ENCODE measurements around the gene PODXL. TPM values are rescaled to one million over a fixed set of nuclear protein-coding genes. Genes with fewer than 3 reads are reported as not detected.

The PODXL gene
- polyA plus RNA-seq, 1 experiment = 0.79 TPM

DNA sequence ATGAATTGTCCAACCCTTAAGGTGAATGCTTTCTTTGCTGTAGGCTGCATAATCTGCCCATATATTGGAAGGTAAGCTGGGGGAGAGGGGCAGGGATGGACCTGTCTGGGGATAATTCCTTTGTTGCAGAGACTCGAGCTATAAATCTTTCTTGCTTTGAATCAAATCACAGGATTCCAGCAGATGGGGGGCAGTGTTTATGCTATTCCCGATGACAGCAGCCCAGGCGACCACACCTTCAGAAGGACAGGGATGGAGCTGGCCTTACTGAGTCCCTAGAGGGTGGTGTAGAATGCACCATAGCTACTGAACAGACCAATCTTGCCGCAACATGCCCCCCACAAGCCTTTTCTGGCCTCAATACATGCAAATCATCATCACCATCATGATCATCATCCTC is 2.5 kb downstream of the PODXL start:
- H3K27me3 ChIP-seq (ENCODE audit: control insufficient read depth, insufficient read depth, low read length) = peaks cover 44% of the 10 kb centered on the region
- TF ChIP-seq, protein P1, sequence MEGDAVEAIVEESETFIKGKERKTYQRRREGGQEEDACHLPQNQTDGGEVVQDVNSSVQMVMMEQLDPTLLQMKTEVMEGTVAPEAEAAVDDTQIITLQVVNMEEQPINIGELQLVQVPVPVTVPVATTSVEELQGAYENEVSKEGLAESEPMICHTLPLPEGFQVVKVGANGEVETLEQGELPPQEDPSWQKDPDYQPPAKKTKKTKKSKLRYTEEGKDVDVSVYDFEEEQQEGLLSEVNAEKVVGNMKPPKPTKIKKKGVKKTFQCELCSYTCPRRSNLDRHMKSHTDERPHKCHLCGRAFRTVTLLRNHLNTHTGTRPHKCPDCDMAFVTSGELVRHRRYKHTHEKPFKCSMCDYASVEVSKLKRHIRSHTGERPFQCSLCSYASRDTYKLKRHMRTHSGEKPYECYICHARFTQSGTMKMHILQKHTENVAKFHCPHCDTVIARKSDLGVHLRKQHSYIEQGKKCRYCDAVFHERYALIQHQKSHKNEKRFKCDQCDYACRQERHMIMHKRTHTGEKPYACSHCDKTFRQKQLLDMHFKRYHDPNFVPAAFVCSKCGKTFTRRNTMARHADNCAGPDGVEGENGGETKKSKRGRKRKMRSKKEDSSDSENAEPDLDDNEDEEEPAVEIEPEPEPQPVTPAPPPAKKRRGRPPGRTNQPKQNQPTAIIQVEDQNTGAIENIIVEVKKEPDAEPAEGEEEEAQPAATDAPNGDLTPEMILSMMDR (IDR thresholded peaks at IDR 0.05; ENCODE audit: low read depth, low read length) = no peak
- no peak overlapping the region for H3K4me3 ChIP-seq (ENCODE audit: low read depth, low read length)
- ChIA-PET CTCF (interaction anchor here (0.6 to 1.5 kb wide), 2 partner anchors 8 to 82 kb away, joined by 5 to 6 read pairs; no protein-coding TSS in a partner anchor), POLR2A (no interaction called here)
- no peak overlapping the region for H3K27ac ChIP-seq (ENCODE audit: low read depth, low read length)
- DNase-seq (ENCODE audit: low read depth, low spot score) = no peak
- H3K9me3 ChIP-seq (ENCODE audit: control insufficient read depth, insufficient read depth, low read length) = no peaks in the 10 kb centered on the region

DNA sequence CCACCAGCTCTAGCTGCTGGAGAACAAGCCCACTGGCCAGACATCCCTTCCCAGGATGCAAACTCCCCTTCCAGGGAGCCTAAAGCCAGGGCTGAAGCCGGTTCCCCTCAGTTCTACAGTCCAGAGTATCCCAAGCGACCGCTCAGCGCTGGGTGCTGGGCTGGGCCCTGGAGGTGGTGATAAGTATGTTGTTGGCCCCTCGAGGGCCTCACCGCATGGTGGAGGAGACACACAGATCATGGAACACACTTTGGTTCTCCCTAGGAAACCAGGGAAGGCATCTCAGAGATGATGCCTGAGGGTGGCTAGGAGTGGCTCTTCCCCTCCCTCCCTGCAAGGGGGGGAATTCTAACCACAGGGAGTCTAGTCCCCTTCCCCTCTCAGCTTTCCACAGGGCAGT is 4.4 kb downstream of the PODXL start:
- no peak for DNase-seq (ENCODE audit: low read depth, low spot score)
- H3K27me3 ChIP-seq (ENCODE audit: control insufficient read depth, insufficient read depth, low read length) = peaks cover 36% of the 10 kb centered on the region
- TF ChIP-seq, protein P1 (IDR thresholded peaks at IDR 0.05; ENCODE audit: low read depth, low read length) = no peak
- CTCF ChIA-PET = interaction anchor here (1.1 kb wide), 1 partner anchor 104 kb away, joined by 3 read pairs; no protein-coding TSS in a partner anchor
- H3K27ac ChIP-seq (ENCODE audit: low read depth, low read length) = no peak overlapping the region
- no peak overlapping the region for H3K4me3 ChIP-seq (ENCODE audit: low read depth, low read length)
- H3K9me3 ChIP-seq (ENCODE audit: control insufficient read depth, insufficient read depth, low read length) = no peaks in the 10 kb centered on the region
- POLR2A ChIA-PET = no interaction called here

DNA sequence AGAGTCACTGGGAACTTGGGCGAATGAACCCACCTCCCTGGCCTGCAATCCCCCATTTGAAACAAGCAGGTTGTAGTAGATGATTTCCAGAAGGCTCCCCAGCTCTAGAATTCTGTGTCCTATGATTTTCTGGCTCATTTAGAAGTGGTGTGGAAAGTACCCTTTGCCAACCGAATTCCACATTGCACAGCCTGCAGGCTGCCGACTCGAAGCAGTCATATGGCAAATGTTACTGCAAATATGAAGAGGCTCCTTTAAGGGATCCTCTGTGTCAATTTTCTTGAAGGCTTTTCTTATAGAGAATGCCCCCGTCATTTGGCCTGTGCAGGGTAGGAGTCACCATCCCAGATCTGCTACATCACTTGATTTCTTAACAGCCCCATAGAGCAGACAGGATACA is 5.6 kb downstream of the PODXL start:
- TF ChIP-seq, protein P1 (IDR thresholded peaks at IDR 0.05; ENCODE audit: low read depth, low read length) = no peak
- POLR2A ChIA-PET = interaction anchor here (0.7 kb wide), 1 partner anchor 38 kb away, joined by 3 read pairs; no protein-coding TSS in a partner anchor

DNA sequence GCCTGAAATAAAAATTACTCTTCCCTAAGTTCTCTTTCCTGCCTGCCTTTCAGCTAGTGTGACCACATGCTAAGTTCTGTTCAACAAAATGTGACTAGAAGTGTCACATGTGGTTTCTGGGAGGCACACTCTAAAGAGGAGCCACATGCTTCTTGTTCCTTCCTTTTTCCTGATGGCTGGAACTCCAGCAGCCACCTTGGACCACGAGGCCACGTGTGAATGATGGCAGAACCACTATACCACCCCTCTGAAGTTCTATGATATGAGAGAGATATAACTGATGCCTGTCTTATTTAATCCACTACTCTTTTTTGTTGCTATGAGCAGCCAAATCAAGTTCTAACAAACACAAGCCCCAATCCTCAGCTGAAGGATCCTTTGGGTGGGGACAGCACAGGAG is 8.1 kb downstream of the PODXL start:
- peaks cover 9% of the 10 kb centered on the region for H3K27me3 ChIP-seq (ENCODE audit: control insufficient read depth, insufficient read depth, low read length)
- POLR2A ChIA-PET = no interaction called here
- CTCF ChIA-PET = interaction anchor here (0.8 kb wide), 1 partner anchor 107 kb away, joined by 3 read pairs; no protein-coding TSS in a partner anchor
- TF ChIP-seq, protein P1 (IDR thresholded peaks at IDR 0.05; ENCODE audit: low read depth, low read length) = no peak
- DNase-seq (ENCODE audit: low read depth, low spot score) = no peak
- H3K27ac ChIP-seq (ENCODE audit: low read depth, low read length) = no peak overlapping the region
- no peak overlapping the region for H3K4me3 ChIP-seq (ENCODE audit: low read depth, low read length)
- H3K9me3 ChIP-seq (ENCODE audit: control insufficient read depth, insufficient read depth, low read length) = no peaks in the 10 kb centered on the region

More for the DNA sequence above, 5.6 kb downstream of the PODXL start:
- no peak for DNase-seq (ENCODE audit: low read depth, low spot score)
- Histone ChIP-seq H3K27ac (ENCODE audit: low read depth, low read length) (no peak overlapping the region), H3K4me3 (ENCODE audit: low read depth, low read length) (no peak overlapping the region), H3K9me3 (ENCODE audit: control insufficient read depth, insufficient read depth, low read length) (no peaks in the 10 kb centered on the region), H3K27me3 (ENCODE audit: control insufficient read depth, insufficient read depth, low read length) (peaks cover 30% of the 10 kb centered on the region)
- CTCF ChIA-PET = no interaction called here

DNA sequence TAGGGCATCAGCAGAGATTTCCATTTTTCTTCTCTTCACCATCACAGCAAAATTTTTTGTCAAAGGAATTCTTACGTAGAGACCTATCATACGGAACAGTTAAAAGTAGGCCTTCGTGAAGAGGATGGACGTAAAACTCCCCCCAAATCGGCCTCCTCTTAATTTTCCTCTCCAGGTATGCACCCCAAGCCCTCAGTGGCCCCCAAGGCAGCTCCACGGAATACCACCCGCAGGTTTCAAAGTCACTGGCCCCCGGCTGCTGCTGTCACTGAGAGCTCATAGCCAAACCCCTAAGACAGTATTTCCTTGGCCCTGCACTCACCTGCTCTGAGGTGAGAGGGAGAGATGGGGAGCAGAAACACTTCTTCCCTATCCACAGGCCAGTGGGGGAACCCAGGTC is 8.8 kb downstream of the PODXL start:
- CTCF ChIA-PET = interaction anchor here (0.8 to 1.7 kb wide), 2 partner anchors 15 to 108 kb away, joined by 3 to 7 read pairs; no protein-coding TSS in a partner anchor
- POLR2A ChIA-PET = no interaction called here

More for the DNA sequence above, 8.8 kb downstream of the PODXL start:
- Histone ChIP-seq H3K27ac (ENCODE audit: low read depth, low read length) (no peak overlapping the region), H3K4me3 (ENCODE audit: low read depth, low read length) (no peak overlapping the region), H3K27me3 (ENCODE audit: control insufficient read depth, insufficient read depth, low read length) (peaks cover 9% of the 10 kb centered on the region), H3K9me3 (ENCODE audit: control insufficient read depth, insufficient read depth, low read length) (no peaks in the 10 kb centered on the region)
- no peak for DNase-seq (ENCODE audit: low read depth, low spot score)
- TF ChIP-seq, protein P1 (IDR thresholded peaks at IDR 0.05; ENCODE audit: low read depth, low read length) = no peak

Measured in AG04450 (cell line).